Heart right ventricle (tissue), 16 donors: ENCODE data around the gene ANKRD13D. TPM values are rescaled to one million over a fixed set of nuclear protein-coding genes. Genes with fewer than 3 reads are reported as not detected.

Source experiments
- ATAC-seq, 8 donors: fragments of 200-7000 bp; cut with Tn5 transposase; one replicate each; pipeline ENCODE4 v1.9.1; 2020; ENCODE audit warnings: mild to moderate bottlenecking in 8 of 8, moderate library complexity in 8 of 8, moderate number of reproducible peaks in 1 of 8
- DNase-seq, 2 donors: peaks; one replicate each; pipeline ENCODE4 v3.0.0-alpha.2; 2020
- H3K27ac ChIP-seq, 10 donors: fragments of 200-600 bp; sonication (generic) in 2 of 10; one replicate each; pipeline versions ENCODE4 v1.5.0 to v1.8.0; 2020 to 2022; ENCODE audit warnings: mild to moderate bottlenecking in 3 of 10
- H3K27me3 ChIP-seq, 7 donors: fragments of 200-600 bp; one replicate each; pipeline ENCODE4 v1.8.0; 2021 to 2022; ENCODE audit warnings: mild to moderate bottlenecking in 2 of 7
- H3K36me3 ChIP-seq, 9 donors: fragments of 200-600 bp; sonication (generic) in 1 of 9; one replicate each; pipeline versions ENCODE4 v1.5.0 to v1.8.0; 2020 to 2022; ENCODE audit warnings: mild to moderate bottlenecking in 2 of 9
- H3K4me1 ChIP-seq, 9 donors: fragments of 200-600 bp; sonication (generic) in 1 of 9; one replicate each; pipeline versions ENCODE4 v1.5.0 to v1.8.0; 2020 to 2022; ENCODE audit warnings: mild to moderate bottlenecking in 4 of 9
- H3K4me3 ChIP-seq, 10 donors: fragments of 200-600 bp; sonication (generic) in 2 of 10; one replicate each; pipeline versions ENCODE4 v1.5.0 to v1.8.0; 2020 to 2022; ENCODE audit warnings: mild to moderate bottlenecking in 7 of 10, moderate library complexity in 2 of 10
- H3K9me3 ChIP-seq, 11 donors: fragments of 200-600 bp in 10 of 11; sonication (generic) in 2 of 11; one replicate each; pipeline versions ENCODE4 v1.5.0 to v1.8.0; 2013 to 2022; ENCODE audit warnings: mild to moderate bottlenecking in 2 of 11, control low read depth in 1 of 11, moderate library complexity in 1 of 11
- WGBS, 2 donors: extraction: QIAGEN DNeasy Blood & Tissue Kit; methylation state at CpG; one replicate each; pipeline ENCODE4 v1.1.7; 2013; ENCODE audit warnings: inconsistent platforms in 1 of 2; 5-methylcytosine and 5-hydroxymethylcytosine counted together
- intact Hi-C, 10 donors: fragments of 100-400 bp; cut with DNase I; formaldehyde crosslinking; loops; one replicate each; pipeline versions ENCODE4 v1.11.1 to v1.14.2; 2022
- long read RNA-seq, 3 donors: library from polyadenylated mRNA; unstranded; transcript quantifications; one replicate each; pipeline ENCODE4 v2.0.0, GENCODE V29; 2020 to 2021
- polyA plus RNA-seq, 2 donors: library from polyadenylated mRNA; stranded (reverse); fragments of 200-250 nt; gene quantifications; one replicate each; pipeline ENCODE4 v1.2.3, GENCODE V29; 2013
- total RNA-seq, 10 donors: library from RNA; stranded (reverse); fragmentation: NEBNext Ultra II Directional in 3 of 10; extraction: Animal tissue kit (Norgen Biotek cat#: 25700) in 3 of 10; gene quantifications; one replicate each; pipeline versions ENCODE4 v1.2.1 to v1.2.4, GENCODE V29; 2021 to 2023
- TF ChIP-seq, protein P1 (sequence below), 9 donors: fragments of 200-600 bp; sonication (generic) in 2 of 9; IDR thresholded peaks; one replicate each; pipeline versions ENCODE4 v1.5.0 to v1.8.0; 2021 to 2022; ENCODE audit warnings: antibody characterized with exemption in 9 of 9, mild to moderate bottlenecking in 5 of 9, moderate library complexity in 1 of 9
- donor health status: Arrhythmogenic right ventricular cardiomyopathy.
- donor health status: ischemic (EF 13 %, LVEDD 7.1; RV severe dilation, severe dysfunction).
- donor health status: healthy with polysubstance abuse.
- donor health status: DM: no; HTN: yes; CAD: no.
- donor health status: DM: no; HTN: no; CAD: no.
- donor health status: ischemic (EF 25% LVEDD 6.9; RV normal size, moderate dysfunction).
- donor health status: ischemic (EF 25% LVEDD 5.7; RV mildly dilated, moderate dysfunction).
- donor health status: healthy.
- donor health status: DM: yes; HTN: yes; CAD: no.
- donor health status: Ischemic cardiomyopathy.
- donor health status: ischemic (EF 35%, LVEDD 5.7; RV mildly dilated, moderate dysfunction).
- donor health status: nonischemic (EF 11% LVEDD 7.7; RV severe dilation, severe dysfunction).
- donor health status: DM: yes; HTN: yes; CAD: no.
- donor health status: PGD.
- donor health status: ischemic (EF 29% LVEDD 5.4; RV normal size, mild dysfunction).
- donor health status: nonischemic (EF 23%, LVEDD 6.1; RV moderate dilation, normal function).

Gene ANKRD13D
- total RNA-seq (10 to 100 TPM in 6 of 10 donors, 1 to 10 TPM in 4; 7.9 to 21.0 (median 12.3) TPM), polyA plus RNA-seq (10 to 100 TPM; 14.2 to 39.4 TPM)
- long read RNA-seq, donor 1, partial matches to known transcripts, result 2 of 10 reads
- long read RNA-seq, donor 1, other reads (novel, unspliced or antisense), result 5 of 10 reads
- long read RNA-seq, donor 2, transcript ANKRD13D-202 (15 exons, 2,881 nt), result major isoform, 6 of 10 reads
- long read RNA-seq, donor 2, partial matches to known transcripts, result 2 of 10 reads
- long read RNA-seq, donor 2, other reads (novel, unspliced or antisense), result 2 of 10 reads
- long read RNA-seq, donor 3, partial matches to known transcripts, result 3 of 8 reads
- long read RNA-seq, donor 3, other reads (novel, unspliced or antisense), result 3 of 8 reads

DNA sequence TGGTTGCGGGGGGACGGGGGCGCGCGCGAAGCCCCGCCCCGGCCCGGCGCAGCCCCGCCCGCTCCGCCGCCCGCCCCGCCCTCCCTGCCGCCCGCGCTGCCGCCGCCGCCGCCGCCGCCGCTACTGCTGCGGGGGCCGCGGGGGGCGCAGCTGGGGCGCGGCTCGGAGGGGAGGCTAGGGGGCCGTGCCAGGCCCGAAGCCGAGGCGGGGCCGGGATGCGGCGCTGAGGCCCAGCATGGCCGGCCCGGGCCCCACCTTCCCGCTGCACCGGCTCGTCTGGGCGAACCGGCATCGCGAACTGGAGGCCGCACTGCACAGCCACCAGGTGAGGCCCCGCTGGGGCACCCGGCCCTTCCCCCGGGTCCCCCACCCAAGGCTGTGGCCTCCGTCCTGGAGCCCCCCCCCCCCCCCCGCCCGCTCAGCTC lies at the start of gene ANKRD13D:
ANKRD13D (plus strand) TSS at position 78 of the 425 bp plus-strand sequence; CDS start at position 236, 158 bp downstream.
- ATAC-seq, result peak in 5 of 8 donors; percentile 7 to 81 (median 25)

DNA sequence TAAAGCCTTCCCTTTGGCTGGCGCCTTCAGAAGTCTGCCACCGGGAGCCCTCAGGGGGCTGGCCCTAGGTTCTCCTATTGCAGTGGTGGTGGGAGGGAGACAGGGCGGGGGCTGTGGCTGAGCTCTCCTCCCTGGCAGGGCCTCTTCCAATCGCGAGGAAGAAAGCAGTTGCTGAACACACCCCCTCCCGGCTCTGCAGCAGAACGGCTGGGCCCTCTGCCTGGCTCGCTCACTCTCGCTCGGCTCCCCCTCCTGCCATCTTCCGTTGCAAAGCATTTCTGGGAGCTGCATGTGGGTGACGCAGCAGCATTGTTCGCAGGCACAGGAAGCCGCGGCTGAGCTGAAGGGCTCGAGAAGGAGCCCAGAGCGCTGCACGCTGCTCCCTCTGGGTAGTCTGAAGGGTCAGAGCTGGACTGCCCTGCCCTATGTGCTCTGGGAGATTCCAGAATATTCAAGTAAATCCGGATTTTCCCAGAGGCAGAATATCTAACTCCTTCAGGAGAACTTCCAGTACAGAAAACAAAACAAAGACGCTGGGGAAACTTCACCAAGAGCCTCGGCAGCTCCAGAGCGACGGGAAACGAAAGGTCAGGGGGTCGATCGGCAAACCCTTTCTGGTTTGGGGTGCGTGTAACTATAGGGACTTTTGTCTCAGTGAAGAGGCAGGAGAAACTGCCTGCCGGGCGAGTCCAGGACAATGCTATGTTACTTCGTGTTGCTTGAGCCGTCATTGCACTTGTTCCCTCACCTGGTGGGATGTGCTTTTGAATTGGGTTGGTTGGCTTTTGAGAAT lies 49.1 kb upstream of the ANKRD13D start:
- peaks cover 0 to 56% (median 24%) of the 10 kb centered on the region in 9 donors for H3K36me3 ChIP-seq
- TF ChIP-seq, protein P1, sequence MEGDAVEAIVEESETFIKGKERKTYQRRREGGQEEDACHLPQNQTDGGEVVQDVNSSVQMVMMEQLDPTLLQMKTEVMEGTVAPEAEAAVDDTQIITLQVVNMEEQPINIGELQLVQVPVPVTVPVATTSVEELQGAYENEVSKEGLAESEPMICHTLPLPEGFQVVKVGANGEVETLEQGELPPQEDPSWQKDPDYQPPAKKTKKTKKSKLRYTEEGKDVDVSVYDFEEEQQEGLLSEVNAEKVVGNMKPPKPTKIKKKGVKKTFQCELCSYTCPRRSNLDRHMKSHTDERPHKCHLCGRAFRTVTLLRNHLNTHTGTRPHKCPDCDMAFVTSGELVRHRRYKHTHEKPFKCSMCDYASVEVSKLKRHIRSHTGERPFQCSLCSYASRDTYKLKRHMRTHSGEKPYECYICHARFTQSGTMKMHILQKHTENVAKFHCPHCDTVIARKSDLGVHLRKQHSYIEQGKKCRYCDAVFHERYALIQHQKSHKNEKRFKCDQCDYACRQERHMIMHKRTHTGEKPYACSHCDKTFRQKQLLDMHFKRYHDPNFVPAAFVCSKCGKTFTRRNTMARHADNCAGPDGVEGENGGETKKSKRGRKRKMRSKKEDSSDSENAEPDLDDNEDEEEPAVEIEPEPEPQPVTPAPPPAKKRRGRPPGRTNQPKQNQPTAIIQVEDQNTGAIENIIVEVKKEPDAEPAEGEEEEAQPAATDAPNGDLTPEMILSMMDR (IDR thresholded peaks at IDR 0.05), result peak in 4 of 9 donors; percentile 12 to 41 (median 22)
- peaks cover 15 to 55% (median 49%) of the 10 kb centered on the region in 9 donors for H3K4me1 ChIP-seq
- ATAC-seq (peak; percentile 97 to 99 (median 98)), DNase-seq (peak; percentile 94 to 98)
- 0 to 1% methylated on average over 31 of the region's 31 CpGs for WGBS, 2 donors
- H3K9me3 ChIP-seq, result no peaks in the 10 kb centered on the region
- H3K4me3 ChIP-seq, result peak overlapping the region; percentile 57 to 85 (median 69)
- intact Hi-C loops, result loop anchor here in 1 of 10 donors (1.0 kb wide), 1 partner anchor 186 kb away; no protein-coding TSS in a partner anchor
- H3K27me3 ChIP-seq, result no peaks in the 10 kb centered on the region
- H3K27ac ChIP-seq, result peak overlapping the region; percentile 71 to 98 (median 95)

More for the DNA sequence above, at the start of gene ANKRD13D:
- TF ChIP-seq, protein P1 (IDR thresholded peaks at IDR 0.05), result no peak
- Histone ChIP-seq H3K36me3 (peaks cover 0 to 74% (median 23%) of the 10 kb centered on the region in 9 donors), H3K4me1 (peaks cover 7 to 89% (median 40%) of the 10 kb centered on the region in 9 donors), H3K27ac (peak within 1 kb of the TSS; percentile 76 to 98 (median 96)), H3K9me3 (no peaks in the 10 kb centered on the region), H3K27me3 (no peaks in the 10 kb centered on the region), H3K4me3 (peak within 1 kb of the TSS; percentile 56 to 99 (median 78))
- DNase-seq, result no peak
- intact Hi-C loops, result loop anchor here in 4 of 10 donors (2.0 kb wide), 3 partner anchors 16 to 28 kb away; no protein-coding TSS in a partner anchor
- WGBS, 2 donors, result 0% methylated on average over 5 to 44 of the region's 56 CpGs

DNA sequence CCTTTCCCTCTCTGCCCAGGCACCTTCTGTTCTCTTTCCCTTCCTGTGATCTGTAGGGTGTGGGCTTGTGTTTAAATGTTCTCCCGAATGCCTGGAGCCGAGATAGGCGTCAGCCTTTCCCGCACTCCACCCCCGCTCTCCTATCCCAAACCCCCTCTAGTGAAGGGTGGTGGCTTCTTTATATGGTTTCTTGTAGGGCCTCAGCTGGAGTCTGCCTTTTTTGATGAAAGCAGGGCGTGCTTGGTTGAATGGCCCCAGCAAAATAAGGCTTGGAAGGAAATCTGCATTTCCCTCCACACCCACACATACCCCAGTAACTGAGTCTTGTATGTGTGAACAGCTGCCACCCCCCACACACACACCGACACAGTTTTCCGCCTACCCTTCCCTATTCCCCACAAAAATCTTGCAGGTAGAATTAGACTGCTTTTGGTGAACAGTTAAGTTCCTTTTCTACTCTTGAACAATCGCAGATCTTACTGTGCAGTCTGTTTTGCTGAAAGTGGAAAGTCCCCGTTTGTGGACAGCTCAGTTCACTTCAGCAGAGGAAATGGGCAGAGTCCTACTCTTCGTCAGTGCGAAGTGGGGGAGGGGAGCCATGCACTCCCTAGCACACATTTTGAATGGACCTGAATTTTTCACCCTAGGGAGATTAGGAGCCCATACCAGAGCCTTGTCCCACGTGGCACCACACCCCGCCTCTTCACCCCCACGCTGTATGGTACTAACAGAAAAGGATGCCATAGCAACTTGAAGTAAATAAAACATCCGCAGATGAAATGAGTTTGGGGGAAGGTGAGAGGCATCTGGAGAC lies 48.3 kb upstream of the ANKRD13D start:
- intact Hi-C loops, result no loop called here
- Histone ChIP-seq H3K4me3 (peak overlapping the region; percentile 57 to 85 (median 69)), H3K4me1 (peaks cover 15 to 55% (median 49%) of the 10 kb centered on the region in 9 donors), H3K27ac (peak overlapping the region; percentile 71 to 98 (median 95)), H3K36me3 (peaks cover 0 to 56% (median 32%) of the 10 kb centered on the region in 9 donors), H3K9me3 (no peaks in the 10 kb centered on the region), H3K27me3 (no peaks in the 10 kb centered on the region)
- TF ChIP-seq, protein P1 (IDR thresholded peaks at IDR 0.05), result no peak
- DNase-seq (peak; percentile 42 to 71), ATAC-seq (peak; percentile 15 to 63 (median 42))
- 1% methylated on average over 16 of the region's 16 CpGs for WGBS, 2 donors
